Stimulated activated CD8-positive, alpha-beta memory T cell treated with anti-CD3 and anti-CD28 coated beads, Interleukin-4, amount 100 ng/mL, for 48 hours (primary cell): ENCODE results near the gene STARD6.
"Not testable (repeated sequence)": the region's sequence is repeated elsewhere in the genome, so short reads cannot be mapped to it uniquely, and the experiment has no call there.

Experiments
- DNase-seq: peaks from one replicate; pipeline ENCODE4 v3.0.0-alpha.2; 2020

Gene STARD6

DNA sequence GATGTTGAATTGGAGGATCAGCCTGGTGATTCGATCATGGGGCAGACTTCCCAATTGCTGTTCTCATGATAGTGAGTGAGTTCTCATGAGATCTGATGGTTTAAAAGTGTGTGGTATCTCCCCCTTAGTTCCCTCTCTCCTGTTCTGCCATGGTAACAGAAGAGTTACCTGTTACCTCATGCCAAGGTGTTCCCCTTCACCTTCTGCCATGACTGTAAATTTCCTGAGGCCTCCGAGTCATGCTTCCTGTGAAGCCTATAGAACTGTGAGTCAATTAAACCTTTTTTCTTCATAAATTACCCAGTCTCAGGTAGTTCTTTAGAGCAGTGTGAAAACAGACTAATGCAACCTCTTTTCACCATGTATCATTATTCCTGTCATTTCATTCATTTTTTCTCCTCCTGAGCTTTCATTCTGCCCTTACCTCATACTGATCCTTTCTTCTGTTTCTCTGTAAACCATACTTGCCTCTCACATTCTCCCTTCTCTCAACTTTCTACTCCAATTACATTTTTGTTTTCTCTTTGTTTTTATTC, 22.0 kb downstream of the STARD6 start:
- DNase-seq, result no peak

DNA sequence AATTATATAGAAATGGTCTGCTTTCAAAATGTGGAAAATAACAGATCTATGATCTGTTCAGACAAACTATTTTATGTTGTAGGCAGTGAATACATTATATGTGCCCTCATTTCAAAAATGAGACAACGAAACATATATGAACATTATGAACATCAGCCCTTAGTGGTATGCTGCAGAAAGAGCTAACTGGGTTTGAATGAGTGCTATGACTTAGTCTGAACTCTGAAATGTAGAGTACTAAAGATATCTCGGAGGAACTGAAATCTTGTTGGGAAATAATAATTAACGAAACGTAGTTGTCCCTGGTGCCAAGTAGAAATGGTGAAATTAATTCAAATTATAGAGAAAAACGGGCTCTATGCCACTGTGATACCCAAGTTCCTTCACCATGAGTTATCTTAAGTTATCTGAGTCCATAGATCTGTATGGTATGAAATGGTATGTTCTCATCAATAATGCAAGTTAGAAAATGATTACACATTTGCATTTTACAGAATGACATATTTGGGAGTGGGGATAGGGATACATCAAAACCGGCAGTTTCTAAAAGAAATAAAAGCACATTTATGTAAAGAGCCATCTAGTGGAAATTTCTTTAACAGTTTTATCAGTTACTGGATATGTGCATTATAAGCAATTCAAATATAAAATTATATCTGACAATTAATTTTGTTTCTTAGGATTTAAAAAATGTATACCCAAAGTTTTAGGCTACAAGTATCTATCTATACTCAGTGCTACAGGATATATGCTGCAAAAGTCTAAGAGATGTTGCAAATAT, 26.7 kb downstream of the STARD6 start:
- DNase-seq, result no peak

DNA sequence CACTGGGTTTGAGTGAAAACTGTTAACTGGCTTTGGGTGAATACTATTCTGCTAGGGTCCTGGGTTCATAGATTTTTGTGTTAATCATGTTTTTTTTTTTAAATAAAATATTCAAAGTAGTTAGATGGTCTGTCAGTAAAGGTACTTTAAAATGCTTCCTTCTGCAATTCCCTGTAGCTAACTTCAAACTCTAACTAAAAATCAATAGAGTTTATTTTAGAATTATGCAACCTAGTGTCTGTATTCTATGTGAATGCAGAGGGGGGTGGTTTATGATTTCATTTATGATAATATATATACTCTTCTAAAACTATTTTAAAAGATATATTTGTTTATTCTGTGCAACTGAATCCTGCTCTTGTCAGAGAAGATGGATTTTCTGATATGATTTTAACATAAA, 27.9 kb downstream of the STARD6 start:
- no peak for DNase-seq

DNA sequence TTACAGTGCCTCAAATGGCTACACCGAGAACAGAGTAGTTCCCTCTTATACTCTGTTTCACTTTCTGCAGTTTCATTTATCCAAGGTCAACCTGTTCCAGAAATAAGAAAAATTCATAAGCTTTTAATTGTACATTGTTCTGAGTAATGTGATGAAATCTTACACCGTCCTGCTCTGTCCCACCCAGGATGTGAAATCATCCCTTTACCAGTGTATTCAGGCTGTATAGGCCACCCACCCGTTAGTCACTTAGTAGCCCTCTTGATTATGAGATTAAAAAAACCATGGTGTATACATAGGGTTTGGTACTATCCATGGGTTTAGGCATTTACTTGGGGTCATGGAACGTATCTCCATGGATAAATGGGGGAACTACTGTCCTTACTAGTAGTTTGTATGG, 29.8 kb downstream of the STARD6 start:
- DNase-seq, result no peak

- DNase-seq, result no peak
These were observed 33.7 kb downstream of the STARD6 start for GRCh38 chr18:54323970-54324369.

GRCh38 chr18:54323561-54323960, 34.1 kb downstream of the STARD6 start:
- DNase-seq, result no peak

DNA sequence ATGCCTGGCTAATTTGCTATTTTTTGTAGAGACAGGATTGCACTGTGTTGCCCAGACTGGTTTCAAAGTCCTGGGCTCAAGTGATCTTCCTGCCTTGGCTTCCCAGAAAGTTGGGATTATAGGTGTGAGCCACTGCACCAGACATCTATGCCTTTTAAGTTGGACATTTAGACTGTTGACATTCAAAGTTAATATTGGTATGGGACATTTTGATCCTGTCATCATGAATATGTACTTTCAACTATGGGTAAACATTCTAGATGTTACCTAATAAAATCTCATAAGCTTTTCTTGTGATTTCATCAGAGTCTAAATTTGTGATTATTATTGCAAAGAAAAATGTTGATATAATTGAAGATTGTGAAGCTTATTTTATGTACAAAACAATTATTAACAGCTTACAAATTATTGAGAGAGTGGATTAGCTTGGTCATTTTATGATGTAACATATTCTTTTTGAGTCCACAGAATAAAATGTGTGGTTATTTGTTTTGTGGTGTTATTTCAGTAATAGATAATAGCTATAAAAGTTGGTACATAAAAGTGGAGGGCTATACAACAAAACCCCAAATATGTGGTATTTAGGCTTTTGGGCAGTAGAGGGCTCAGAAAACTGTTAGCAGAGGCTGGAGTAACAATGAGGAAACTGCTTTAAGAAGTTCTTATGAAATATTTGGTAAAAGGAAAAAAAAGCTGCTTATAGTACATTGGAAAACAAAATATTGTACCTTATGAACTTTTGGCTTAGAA, 41.4 kb downstream of the STARD6 start:
- DNase-seq, result no peak

GRCh38 chr18:54309564-54309963, 48.1 kb downstream of the STARD6 start:
- not testable (repeated sequence) for DNase-seq

DNA sequence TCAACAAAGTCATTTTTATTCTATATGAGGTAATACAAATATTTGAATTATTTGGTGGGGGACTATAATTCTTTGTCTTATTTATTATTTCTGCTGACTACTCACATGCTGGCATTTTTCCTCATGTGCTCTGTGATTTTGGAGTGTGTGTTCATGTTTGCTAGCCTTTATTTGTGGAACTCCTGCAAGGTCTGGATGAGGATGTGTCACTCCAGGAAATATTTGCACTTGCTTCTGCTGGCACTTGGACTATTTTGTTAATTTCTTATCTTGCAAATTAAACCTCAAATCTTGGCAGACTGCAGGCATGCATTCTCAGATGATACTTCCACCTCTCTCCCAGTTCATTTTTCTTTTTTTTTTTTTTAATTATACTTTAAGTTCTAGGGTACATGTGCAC, 54.2 kb downstream of the STARD6 start:
- no peak for DNase-seq

- DNase-seq, result not testable (repeated sequence)
These were observed 58.7 kb downstream of the STARD6 start for GRCh38 chr18:54298991-54299390.

DNA sequence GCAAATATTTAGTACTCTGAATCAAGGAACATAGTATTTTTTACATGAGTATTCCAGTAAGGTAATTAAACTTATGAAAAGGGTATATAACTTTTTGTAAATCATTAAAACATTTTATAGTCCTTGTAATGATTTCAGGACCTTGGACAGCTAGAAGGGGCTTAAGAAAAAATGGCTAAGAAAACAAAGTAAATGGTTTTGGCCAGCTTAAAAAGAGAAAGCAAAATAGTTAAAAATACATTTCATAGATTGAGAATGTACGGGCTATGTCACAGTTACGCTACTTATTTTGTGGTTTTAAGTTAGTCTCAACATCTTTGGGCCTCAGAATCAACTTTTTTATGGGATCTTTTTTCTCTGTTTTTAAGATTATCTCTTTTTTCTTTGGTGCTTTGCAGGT, 61.6 kb downstream of the STARD6 start:
- no peak for DNase-seq

DNA sequence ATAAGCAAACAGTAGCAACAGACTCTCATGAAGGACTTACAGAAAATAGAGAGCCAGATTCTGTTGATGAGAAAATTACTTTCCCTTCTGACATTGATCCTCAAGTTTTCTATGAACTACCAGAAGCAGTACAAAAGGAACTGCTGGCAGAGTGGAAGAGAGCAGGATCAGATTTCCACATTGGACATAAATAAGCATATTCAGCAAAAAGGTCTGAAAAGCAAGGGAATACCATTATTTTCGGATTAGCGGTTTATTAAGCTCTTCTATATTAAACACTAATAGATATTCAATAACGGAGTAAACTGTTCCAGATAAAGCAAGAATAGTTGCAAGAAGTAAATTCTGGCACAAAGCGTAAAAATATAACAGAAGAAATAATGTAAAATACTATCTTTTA, 63.4 kb downstream of the STARD6 start:
- no peak for DNase-seq

DNA sequence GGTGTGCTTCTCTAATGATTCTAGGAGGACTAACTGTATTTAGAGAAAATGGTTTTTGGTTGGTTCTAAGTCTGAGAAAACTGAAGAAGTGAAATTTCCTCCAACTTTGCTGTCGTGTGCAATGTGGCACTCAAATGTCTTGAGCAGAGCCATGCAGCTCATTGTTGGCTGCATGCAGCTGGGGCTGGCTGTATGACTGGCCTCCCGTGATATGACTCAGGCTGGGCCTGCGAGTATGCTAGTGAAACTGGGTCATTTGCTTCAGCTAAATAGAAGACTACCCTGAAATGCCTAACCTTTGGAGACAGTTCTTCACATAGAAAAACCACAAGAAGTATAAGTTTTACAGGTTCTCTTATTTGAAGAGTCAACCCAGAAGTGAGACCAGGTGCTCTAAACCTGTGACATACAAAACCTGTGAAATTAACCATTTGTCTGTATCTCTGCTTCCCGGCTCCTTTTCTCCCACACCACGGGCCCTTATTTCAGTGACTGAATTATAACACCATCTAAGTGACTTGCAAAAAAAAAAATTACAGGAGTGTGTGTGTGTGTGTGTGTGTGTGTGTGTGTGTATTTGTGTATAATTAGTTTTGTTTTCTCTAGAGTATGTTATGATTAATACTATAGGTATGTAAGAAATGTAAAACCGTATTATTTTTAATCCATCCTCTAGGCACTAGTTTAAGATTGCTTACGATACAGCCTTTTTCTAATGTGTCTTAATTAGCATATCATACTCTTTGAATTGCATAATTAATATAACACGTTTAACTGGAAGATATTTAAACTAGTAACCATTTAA, 72.5 kb downstream of the STARD6 start:
- peak; percentile 80 for DNase-seq

DNA sequence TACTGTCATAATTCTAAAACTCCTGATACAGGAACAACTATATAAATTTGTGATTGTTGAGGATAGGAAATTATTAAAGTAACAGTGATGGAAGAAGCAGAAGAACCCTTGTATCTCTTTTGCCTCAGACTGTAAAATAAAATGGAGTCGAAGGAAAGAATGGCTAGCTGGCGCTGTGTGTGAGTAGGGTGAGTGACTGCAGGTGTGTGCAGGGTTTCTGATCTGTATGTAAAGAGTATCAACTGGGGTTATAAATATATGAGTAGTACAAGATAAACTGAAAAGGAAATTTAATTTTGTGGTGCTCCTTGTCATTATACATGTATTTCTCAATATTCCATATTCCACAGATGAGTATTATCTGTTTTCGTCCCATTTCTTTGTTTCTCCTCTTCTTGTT, 73.1 kb downstream of the STARD6 start:
- DNase-seq, result no peak

DNA sequence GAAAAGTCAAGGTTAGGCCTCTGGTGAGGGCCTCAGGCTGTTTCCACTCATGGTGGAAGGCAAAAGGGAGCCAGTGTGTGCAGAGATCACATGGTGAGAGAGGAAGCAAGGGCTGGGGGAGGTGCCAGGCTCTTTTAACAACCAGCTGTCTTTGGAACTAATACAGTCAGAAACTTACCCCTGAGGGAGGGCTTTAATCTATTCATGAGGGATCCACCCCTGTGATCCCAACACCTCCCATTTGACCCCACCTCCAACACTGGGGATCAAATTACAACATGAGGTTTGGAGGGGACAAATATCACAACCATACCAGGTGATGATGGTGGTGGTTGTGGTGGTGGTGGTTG, 77.5 kb downstream of the STARD6 start:
- DNase-seq, result no peak

GRCh38 chr18:54279477-54280219, 78.0 kb downstream of the STARD6 start:
- no peak for DNase-seq

- no peak for DNase-seq
These were observed 79.0 kb downstream of the STARD6 start for GRCh38 chr18:54278615-54279014.

GRCh38 chr18:54277899-54278298, 79.8 kb downstream of the STARD6 start:
- no peak for DNase-seq
